Uterus (tissue), 2 donors: ENCODE results near the gene EDEM3.

Experiments used
- CTCF ChIP-seq, 4 experiments: fragments of 200-600 bp in 2 of 4; fragments of 450-650 bp in 2 of 4; sonication (generic) in 2 of 4; IDR thresholded peaks; one replicate each; pipeline ENCODE4 v1.5.1; 2016 to 2019; ENCODE audit warnings: antibody characterized with exemption in 4 of 4, mild to moderate bottlenecking in 2 of 4, moderate library complexity in 1 of 4
- POLR2A ChIP-seq, 2 donors: fragments of 450-650 bp; IDR thresholded peaks; one replicate each; pipeline ENCODE4 v1.6.1; 2016; ENCODE audit warnings: antibody characterized with exemption in 2 of 2, mild to moderate bottlenecking in 1 of 2, moderate library complexity in 1 of 2

DNA sequence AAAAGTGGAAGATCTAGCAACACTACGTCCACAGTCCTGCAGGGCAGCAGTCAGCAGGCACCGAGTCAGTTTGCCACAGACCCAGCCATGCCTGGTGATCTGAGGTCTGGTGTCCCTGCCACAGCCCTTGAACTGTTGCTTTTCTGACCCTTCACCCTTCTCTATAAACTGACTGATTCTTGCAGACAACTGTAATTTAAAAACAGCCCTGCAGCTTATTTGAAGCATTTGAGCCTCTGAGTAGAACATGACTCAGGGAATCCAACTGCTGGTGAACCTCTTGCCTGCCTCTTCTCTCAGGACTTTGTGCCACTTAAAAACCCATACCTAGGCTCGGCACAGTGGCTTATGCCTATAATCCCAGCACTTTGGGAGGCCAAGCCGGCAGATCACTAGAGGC is 107.2 kb downstream of the EDEM3 start:
- no peak for TF ChIP-seq CTCF (IDR thresholded peaks at IDR 0.05)
- no peak for TF ChIP-seq POLR2A (IDR thresholded peaks at IDR 0.05)
